Kidney glomerular epithelial cell (primary cell): ENCODE data around the gene CIDEC.
A peak's percentile ranks its signal among the peaks of the same experiment; 100 is the strongest.

Experiments used
- DNase-seq: peaks from one replicate; lab custom pipeline; 2025; lab: John Stamatoyannopoulos, UW

The CIDEC gene

DNA sequence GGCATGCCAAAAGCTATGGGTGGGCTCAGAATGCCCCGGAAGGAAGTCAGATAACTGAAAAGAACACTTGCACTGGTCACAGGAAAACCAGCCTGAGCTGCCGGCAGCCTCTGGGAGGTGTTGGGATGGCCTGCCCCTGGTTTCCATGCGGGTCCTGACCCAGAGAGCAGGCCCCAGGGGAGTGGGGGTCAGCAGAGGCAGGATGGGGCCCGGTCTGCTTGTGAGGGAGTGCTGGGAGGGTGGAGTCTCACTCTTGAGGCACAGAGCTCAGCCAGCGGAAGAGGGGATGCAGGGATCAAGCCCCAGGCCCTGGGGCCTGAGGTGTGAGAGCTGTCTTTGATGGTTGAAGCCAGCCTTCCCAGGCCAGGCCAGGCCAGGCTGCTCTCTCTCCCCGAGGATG lies 33.8 kb downstream of the CIDEC start:
- DNase-seq, result no peak

DNA sequence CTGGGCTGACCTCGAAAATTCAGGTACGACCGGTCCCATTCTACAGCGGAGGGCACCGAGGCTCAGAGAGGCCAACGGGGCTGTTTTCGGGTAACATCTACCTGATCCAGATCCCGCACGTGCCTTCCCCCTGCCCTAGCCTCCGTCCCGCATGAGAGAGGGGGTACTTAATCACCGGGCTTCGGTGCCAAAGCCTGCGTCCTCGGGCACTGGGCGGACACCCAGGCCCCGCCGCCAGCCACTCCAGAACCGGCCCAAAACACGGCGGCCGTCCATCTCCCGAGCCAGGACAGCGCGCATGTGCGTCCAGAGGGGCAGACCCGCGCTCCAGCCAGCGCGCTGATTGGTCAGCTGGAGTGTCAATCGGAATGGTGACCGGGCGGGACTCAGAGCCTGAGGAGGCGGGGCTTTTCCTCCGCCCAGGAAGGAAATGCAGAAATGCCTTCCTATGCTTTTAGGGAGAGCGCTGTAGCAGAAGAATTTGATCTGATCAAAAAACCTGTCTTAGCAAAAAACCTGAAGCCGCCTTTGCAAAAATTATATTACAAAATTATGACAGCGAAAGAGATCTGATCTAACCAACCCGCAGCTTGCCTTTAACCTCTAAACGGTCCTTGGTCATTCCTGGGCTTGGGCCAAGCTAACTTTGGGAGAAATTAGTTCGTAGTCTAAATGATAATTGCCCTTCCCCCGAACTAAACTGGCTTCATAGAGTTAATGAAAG lies 36.2 kb downstream of the CIDEC start, which contains the start of gene RPUSD3:
Gene RPUSD3 (minus strand): TSS at position 294 of the 724 bp plus-strand sequence. CDS start 18 bp downstream, at position 276.
- peak; percentile 73 for DNase-seq

DNA sequence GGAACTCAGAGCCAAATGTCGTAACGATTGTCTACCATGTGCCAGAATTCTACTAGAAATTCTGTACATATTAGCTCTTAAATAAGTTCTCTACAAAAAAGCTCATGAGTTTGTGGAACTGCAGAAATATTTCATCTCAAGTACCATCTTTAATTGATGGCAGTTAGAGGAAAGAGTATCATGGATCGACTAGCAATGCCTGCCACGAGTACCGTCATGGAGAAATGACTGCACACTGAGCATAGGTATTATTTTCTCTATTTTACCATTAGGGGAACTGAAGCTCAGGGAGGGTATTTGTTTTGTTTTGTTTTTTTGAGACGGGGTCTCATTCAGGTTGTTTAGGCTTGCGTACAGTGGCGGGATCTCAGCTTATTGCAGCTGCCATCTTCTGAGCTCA lies 39.0 kb downstream of the CIDEC start:
- no peak for DNase-seq

DNA sequence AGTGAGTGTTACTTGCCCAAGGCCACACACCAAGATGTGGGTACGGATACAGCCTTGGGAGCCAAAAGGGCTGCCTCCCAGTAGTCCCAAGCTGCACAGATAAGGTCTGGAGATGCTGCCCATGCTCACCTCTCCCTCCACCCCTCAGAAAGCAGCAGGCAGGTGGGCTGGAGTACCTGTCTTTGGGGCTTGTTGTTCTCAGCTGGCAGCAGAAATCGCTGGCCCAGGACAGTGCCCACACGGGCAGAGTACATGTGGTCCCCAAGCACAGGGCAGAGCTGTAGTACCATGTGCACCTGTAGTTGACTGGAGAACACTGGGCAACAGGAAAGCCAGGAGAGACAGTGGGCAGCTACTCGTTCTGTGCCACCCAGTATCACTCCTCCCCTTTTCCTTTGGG lies 41.2 kb downstream of the CIDEC start:
- no peak for DNase-seq

DNA sequence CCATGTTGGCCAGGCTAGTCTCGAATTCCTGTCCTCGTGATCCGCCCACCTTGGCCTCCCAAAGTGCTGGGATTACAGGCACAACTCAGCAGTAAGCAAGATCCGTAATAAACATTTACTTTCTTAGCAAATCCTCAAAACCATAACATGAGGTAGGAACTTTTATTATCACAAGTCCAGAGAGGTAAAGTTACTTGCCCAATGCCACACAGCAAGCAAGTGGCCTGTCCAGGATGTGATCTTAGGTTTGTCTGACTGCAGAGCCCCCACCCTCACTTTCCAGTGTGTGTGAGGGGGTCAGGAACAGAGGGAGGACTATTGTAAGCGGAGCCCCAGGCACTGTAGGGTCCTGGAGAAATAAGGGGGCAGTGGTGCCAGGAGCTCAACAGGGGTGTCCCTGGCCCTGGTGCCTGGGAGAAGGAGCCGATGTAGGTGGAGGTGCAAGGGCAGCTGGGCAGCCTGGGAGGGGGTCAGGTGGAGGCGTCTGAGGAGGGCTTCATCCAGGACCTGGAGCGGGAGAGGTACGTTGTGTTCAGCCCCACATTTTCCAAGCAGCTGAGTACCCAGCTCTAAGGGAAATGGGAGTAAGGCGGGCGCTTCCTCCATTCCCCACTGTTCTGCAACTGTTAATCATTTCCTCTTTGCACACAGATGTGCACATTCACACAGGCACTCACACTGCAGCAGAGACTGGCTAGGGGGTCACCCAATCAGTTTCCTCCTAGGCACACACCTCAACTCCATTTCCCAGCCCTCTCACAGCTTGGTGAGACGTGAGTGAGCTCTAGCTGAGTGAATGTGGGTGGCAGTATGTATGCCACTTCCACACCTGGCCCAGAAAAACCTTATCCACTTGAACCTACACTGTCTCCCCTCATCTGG lies 42.1 kb downstream of the CIDEC start:
- no peak for DNase-seq

DNA sequence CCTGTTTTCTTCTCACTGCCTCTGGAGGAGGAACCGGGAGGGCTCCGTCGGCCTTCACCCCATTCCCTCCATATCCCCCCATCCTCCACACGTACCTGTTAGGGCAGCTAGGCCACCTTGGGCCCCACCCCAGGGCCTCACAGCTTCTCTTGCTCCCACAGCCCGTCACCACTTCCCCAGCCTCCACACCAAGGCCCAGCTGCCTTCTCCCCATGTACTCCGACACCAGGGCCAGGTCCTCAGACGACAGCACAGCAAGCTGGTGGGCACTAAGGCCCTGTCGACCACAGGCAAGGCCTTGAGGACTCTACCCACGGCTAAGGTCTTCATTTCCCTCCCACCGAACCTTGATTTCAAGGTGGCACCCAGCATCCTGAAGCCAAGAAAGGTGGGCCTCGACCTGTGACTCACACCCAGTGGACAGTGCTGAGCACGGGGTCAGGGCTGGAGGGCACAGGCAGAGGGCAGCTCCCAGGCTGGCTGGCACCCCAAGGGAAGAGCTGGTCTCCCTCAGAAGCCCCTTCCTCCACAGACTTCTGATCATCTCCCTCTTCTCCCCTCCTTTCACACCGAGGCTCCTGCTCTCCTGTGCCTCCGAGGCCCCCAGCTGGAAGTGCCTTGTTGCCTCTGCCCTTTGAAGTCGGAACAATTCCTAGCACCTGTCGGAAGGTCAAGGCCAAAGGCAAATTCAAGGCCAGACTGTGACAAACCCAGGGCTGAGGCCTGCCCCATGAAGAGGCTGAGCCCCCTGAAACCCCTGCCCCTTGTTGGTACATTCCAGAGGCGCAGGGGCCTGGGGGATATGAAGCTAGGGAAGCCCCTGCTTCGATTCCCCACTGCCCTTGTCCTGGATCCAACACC lies 45.3 kb downstream of the CIDEC start:
- DNase-seq, result no peak

DNA sequence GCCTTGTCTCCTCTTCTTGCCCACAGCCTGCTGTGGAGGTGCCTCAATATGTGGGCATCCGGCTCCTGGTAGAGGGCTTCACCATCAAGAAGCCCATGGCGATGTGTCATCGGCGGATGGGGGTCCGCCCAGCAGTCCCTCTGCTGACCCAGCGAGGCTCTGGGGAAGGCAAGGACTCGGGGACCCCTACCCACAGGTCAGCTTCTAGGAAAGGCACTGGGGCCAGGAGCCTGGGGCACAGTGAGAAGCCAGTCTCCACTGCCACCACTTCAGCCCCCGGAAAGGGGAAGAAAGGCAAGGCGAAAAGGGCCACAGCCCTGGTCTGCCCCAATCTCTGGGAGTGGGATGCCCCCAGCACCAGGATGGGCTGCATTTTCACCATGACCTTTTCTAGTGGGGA lies 47.0 kb downstream of the CIDEC start:
- no peak for DNase-seq

DNA sequence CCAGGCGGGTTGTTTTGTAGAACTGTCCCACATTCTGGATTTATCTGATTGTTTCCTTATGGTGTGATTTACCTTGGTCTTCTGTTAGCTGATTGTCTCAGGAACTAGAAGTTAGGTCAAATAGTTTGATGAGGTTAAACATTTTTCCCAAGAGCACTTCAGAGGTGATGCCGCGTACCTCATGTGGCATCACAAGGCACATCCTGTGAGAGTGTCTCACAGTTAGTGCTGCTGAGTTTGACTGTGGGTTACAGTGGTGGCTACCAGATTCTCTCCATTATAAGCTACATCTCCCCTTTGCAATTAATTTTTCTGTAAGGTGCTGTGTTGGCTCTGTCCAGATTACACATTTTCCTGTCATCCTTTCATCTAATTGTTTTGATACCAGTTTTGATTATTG lies 48.8 kb downstream of the CIDEC start:
- DNase-seq, result no peak

DNA sequence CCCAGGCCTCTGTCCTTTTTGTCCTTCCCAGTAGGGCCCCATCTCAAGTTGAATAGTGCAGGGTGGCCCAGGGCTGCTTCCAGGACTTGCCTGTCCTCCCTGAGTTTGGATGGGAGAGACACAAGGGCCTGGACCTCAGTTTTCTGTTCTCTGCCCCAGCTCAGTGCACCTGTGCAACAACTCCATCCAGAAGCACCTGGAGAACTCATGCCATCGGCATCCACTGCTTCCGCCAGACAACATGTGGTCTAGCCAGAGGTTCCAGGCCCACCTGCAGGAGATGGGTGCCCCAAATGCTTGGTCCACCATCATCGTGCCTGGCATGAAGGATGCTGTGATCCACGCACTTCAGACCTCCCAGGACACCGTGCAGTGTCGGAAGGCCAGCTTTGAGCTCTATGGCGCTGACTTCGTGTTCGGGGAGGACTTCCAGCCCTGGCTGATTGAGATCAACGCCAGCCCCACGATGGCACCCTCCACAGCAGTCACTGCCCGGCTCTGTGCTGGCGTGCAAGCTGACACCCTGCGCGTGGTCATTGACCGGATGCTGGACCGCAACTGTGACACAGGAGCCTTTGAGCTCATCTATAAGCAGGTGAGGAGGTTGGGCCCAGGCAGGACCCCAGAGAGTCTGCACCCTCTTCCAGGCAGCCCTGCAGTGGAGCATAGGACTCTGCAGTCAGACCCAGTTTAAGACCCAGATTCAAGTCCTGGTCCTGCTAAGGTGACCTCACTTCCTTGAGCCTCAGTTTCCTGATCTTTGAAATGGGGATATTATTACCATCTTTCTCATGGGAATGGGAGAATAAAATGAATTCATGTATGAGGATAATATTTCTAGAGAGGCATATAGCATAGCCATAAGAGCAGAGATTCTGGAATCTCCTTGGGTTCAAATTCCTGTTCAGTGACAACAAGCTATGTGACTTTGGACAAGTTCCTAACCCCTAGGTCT lies 51.0 kb downstream of the CIDEC start:
- no peak for DNase-seq

DNA sequence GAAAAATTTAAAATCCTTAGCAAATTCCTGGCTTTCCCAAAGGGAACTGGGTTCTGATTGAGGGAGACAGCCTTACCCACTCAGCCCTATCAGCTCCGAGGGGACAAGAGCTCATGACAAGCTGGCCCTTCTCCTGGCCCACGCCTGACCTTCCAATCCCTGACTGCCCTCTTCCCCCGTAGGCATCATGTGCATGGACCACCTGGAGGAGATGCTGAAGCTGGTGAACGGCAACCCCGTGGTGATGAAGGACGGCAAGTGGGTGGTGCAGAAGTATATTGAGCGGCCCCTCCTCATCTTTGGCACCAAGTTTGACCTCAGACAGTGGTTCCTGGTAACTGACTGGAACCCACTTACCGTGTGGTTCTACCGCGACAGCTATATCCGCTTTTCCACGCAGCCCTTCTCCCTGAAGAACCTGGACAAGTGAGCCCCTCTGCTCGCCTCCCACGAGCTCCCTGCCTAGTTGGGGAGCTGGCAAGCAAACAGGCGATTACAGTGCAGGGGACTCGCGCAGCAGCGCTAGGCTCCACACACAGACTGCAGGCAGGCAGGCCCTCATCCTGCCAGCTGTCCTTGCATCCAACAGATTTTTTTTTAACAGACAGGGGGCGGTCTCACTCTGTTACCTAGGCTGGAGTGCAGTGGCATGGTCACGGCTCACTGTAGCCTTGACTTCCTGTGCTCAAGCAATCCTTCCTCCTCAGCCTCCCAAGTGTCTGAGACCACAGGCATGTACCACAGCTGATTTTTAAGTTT lies 53.1 kb downstream of the CIDEC start:
- DNase-seq, result no peak

DNA sequence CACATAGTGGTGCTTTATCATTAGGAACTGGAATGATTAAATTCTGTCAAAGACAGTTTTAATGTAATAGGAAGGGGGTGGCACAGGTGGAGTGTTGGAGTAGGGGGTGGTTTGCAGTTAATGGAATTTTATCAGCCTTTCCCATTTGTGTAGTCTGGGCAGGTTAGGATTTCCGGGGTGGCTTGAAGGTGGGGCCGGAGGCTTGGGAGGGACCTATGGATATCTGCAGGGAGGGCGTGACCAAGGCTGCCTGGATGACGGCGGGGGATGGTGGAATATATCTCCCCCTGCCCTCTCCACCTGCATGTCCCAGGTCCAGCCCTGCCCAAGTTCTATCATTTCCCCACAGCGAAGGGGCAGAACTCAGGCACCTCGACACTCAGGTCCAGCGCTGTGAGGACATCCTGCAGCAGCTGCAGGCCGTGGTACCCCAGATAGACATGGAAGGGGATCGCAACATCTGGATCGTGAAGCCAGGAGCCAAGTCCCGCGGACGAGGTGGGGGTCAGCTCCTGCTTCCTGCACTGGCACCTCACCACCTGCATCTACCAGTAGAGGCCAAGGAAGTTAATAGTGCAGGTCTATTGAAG lies 54.5 kb downstream of the CIDEC start:
- DNase-seq, result no peak

DNA sequence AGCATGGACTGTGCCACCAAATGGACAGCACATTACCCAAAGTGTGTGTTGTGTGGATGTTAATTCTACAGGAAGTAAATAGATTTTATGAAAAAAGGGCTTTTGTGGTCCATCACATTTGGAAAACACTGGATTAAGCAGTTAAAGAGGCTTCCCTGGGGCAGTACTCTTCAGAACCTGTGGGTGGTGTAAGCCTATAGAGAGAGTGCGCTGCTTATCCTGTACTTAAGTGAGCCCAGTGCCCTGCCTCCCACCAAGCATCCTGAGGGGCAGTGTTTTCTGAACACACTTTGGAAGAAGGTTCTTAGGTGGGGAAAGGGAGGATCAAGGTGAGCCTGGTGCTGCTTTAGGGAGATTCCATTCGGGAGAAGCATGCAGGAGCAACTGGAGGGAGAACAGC lies 59.1 kb downstream of the CIDEC start:
- no peak for DNase-seq

DNA sequence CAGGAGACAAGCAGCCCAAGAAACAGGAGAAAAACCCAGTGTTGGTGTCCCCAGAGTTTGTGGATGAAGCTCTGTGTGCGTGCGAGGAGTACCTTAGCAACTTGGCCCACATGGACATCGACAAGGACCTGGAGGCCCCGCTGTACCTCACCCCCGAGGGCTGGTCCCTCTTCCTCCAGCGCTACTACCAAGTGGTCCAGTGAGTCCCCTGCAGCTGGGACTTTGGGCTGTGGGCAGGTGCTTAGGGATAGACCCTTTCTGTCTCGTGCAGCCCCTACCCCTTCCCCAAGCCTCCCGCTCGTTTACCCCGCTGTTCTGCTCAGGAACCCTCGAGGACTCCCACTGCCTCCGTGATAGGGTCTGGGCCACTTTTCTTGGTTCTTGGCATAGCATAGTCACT lies 59.5 kb downstream of the CIDEC start:
- no peak for DNase-seq

DNA sequence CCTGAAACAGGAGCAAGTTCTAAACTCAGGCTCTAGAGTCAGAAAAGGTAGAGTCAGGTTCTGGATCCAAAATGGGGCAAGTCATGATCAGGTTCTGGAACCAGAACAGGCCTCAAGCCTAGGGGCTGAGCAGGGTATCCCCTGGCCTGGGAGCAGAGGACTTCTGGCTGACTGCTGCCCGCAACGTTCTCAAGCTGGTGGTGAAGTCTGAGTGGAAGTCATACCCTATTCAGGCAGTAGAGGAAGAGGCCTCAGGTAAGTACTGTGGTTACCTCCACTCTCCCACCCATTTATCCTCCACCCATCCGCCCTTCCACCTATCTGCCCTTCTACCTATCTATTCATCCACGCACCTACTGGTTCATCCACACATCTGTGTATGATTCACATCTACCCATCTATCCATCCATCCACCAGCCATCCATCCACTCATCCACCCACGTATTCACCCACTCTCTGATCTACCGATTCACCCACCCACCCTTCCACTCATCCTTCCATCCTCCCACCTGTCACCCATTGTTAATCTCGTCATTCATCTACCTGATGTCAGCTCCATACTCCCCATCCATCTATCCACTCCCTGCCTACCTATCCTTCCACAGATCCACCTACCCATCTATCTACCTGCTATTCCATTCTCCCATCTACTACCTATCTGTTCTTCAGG lies 61.3 kb downstream of the CIDEC start:
- no peak for DNase-seq

DNA sequence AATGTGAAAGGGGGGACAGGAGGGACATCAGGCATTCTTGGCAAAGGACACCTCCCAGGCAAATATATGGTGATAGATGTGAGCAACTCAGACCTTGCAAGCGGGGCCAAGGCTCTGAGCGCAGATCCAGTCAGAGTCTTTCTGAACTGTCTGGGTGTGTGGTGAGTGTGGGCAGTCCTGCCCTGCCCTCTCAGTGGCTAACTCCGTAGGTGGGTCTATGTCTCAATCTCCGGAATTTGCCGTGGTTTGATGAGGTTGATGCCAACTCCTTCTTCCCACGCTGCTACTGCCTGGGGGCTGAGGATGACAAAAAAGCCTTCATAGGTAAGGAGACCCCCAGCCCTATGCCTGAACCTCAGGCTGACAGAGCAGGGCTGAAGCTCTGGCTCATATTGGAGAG lies 62.6 kb downstream of the CIDEC start:
- DNase-seq, result no peak
